ENCODE results near the gene LRRC4C. TPM values are rescaled to one million over a fixed set of nuclear protein-coding genes. Genes with fewer than 3 reads are reported as not detected.

The LRRC4C gene
- total RNA-seq, 1 donor from 2014 or later, result not detected

GRCh38 chr11:40292721-40293508 is 1166.5 kb downstream of the LRRC4C start:
- Mint-ChIP-seq H3K4me3 (ENCODE audit: low read depth) (peak overlapping the region; percentile 71), H3K4me1 (ENCODE audit: low read depth) (peaks cover 7% of the 10 kb centered on the region), H3K9me3 (no peaks in the 10 kb centered on the region), H3K36me3 (ENCODE audit: low read depth) (no peaks in the 10 kb centered on the region), H3K27me3 (ENCODE audit: low read depth) (peaks cover 14% of the 10 kb centered on the region), H3K27ac (no peak overlapping the region)
- intact Hi-C loops (cut with micrococcal nuclease), result no loop called here
- no peak for DNase-seq (ENCODE audit: low spot score)

- H3K4me3 Mint-ChIP-seq (ENCODE audit: low read depth), result no peak overlapping the region
Observed at GRCh38 chr11:40291741-40292140, 1167.7 kb downstream of the LRRC4C start.

DNA sequence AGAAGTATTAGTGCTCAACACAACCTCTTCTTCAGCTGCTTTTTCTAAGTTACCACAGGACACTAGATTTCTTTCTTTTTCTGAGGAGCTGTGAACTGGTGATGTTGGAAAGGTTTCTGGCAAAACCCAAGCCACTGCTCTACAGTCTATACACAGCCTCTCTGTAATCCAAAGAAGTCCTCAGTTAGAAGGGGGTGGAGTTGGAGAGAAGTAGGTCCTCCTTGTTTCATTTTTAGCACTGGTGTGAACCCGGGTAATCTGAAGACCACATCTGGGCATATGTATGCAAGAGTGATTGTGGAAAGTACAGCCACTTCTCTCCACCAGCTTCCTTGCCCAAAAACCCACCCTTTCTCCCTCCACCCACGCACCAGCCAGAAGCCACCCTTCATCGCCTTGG is 1168.1 kb downstream of the LRRC4C start:
- no peaks in the 10 kb centered on the region for H3K9me3 Mint-ChIP-seq
- H3K4me1 Mint-ChIP-seq (ENCODE audit: low read depth), result peaks cover 7% of the 10 kb centered on the region
- intact Hi-C loops (cut with micrococcal nuclease), result no loop called here
- H3K27ac Mint-ChIP-seq, result no peak overlapping the region
- no peak overlapping the region for H3K4me3 Mint-ChIP-seq (ENCODE audit: low read depth)
- no peaks in the 10 kb centered on the region for H3K36me3 Mint-ChIP-seq (ENCODE audit: low read depth)
- H3K27me3 Mint-ChIP-seq (ENCODE audit: low read depth), result peaks cover 14% of the 10 kb centered on the region
- DNase-seq (ENCODE audit: low spot score), result no peak

More at GRCh38 chr11:40291741-40292140, 1167.7 kb downstream of the LRRC4C start:
- H3K4me1 Mint-ChIP-seq (ENCODE audit: low read depth), result peaks cover 7% of the 10 kb centered on the region
- H3K27me3 Mint-ChIP-seq (ENCODE audit: low read depth), result peaks cover 14% of the 10 kb centered on the region
- no peaks in the 10 kb centered on the region for H3K36me3 Mint-ChIP-seq (ENCODE audit: low read depth)
- intact Hi-C loops (cut with micrococcal nuclease), result no loop called here
- no peaks in the 10 kb centered on the region for H3K9me3 Mint-ChIP-seq
- H3K27ac Mint-ChIP-seq, result no peak overlapping the region
- DNase-seq (ENCODE audit: low spot score), result no peak

DNA sequence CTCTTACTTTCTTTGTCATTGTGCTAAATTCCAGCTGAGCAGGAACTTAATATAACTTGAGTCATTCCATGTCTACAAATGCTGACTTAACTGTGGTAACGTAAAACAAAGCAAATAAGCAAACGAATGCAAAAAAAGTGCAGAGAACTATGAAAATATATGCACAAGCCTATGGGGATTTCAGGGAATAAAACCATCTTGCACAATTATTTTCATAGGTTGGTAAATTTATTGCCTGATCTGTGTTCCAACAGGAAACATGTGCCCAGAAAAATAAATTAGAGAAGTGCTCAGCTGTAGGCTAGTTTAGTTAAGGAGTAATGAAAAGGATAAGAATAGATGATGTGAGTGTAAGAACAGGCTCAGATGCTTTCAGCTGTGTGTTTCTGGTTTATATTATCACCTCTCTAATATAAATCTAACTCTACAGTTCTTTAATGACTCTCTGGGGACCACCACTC is 1169.3 kb downstream of the LRRC4C start:
- DNase-seq (ENCODE audit: low spot score), result no peak
- Mint-ChIP-seq H3K27ac (no peak overlapping the region), H3K9me3 (no peaks in the 10 kb centered on the region), H3K4me1 (ENCODE audit: low read depth) (peaks cover 7% of the 10 kb centered on the region), H3K36me3 (ENCODE audit: low read depth) (no peaks in the 10 kb centered on the region), H3K4me3 (ENCODE audit: low read depth) (no peak overlapping the region), H3K27me3 (ENCODE audit: low read depth) (peaks cover 14% of the 10 kb centered on the region)
- intact Hi-C loops (cut with micrococcal nuclease), result no loop called here

DNA sequence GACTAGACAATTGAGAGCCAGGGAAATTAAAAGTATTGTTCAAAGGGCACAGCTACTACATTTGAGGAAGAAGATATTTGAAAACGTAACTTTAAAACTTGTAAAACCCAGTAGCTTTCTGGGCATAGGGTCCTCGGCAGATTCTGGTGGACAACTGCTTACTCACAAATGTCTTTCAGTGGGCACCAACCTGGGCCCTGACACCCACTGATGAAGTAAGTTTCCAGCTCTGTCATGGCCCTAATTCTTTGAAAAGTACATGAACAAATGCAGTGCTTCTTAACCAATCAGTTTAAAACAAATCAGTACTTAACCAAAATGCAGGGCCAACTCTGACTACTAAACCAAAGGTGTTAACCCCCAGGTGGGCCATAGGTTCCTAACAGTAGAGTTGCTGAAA is 1170.1 kb downstream of the LRRC4C start:
- Mint-ChIP-seq H3K9me3 (no peaks in the 10 kb centered on the region), H3K36me3 (ENCODE audit: low read depth) (no peaks in the 10 kb centered on the region), H3K4me1 (ENCODE audit: low read depth) (peaks cover 7% of the 10 kb centered on the region), H3K27me3 (ENCODE audit: low read depth) (peaks cover 14% of the 10 kb centered on the region), H3K4me3 (ENCODE audit: low read depth) (no peak overlapping the region), H3K27ac (no peak overlapping the region)
- DNase-seq (ENCODE audit: low spot score), result no peak
- intact Hi-C loops (cut with micrococcal nuclease), result no loop called here

DNA sequence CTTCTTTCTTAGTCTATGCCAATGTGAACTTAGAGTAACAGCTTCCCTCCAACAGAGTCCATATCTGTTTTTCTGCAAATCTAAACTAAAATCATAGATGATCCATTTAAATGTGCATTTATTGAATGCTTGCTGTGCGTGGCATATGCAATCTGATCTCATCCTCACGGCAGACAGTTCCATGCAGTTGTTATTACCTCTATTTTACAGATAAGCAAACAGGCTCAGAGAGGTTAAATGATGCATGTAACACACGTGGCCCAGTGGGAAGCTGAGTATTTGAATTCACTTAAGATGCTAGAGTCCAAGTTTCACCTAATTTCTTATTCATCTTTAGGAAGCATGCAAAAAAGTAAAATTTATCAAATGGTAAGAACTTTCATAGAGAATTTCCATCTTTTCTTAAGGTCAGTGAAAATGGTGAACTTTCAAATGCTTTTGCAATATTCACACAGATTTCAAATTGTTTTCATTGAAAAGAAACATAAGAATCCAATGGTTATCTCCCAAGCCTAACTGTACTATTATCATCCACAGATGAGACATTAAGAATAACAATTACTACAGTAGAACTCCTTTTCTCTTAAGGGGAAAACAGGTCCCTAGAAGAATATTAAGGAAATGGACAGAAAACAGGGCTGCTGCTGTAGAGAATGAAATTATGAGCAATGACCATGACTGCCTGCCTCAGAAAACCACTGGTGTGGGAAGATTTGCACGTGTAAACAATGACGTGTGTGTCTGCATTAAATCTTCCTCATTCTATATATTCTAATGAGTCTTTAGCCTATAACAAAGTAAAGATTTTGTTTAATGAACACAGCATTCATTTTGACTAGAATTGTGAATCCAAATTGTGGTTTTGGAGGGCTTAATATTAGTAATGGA is 1171.3 kb downstream of the LRRC4C start:
- Mint-ChIP-seq H3K9me3 (peaks cover 5% of the 10 kb centered on the region), H3K27ac (no peak overlapping the region), H3K27me3 (ENCODE audit: low read depth) (peaks cover 7% of the 10 kb centered on the region), H3K4me3 (ENCODE audit: low read depth) (no peak overlapping the region), H3K4me1 (ENCODE audit: low read depth) (no peaks in the 10 kb centered on the region), H3K36me3 (ENCODE audit: low read depth) (no peaks in the 10 kb centered on the region)
- intact Hi-C loops (cut with micrococcal nuclease), result no loop called here
- no peak for DNase-seq (ENCODE audit: low spot score)

DNA sequence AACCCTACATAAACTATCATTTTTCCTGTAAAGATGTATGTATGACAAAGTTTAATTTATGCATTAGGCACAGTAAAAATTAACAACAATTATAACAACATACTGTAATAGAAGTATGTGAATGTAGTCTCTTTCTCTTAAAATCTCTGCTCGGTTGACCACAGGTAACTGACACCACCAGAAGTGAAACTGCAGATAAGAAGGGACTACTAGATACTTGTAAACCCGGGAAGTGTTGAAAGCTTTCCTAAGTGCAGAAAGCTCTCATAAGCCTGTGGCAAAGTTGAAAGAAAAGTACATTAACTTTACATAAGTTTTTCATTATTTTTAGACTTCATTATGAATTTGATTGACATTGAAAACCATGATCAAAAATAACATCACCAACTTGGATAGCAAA is 1173.3 kb downstream of the LRRC4C start:
- H3K4me3 Mint-ChIP-seq (ENCODE audit: low read depth), result no peak overlapping the region
- no peaks in the 10 kb centered on the region for H3K4me1 Mint-ChIP-seq (ENCODE audit: low read depth)
- no peak overlapping the region for H3K27ac Mint-ChIP-seq
- H3K27me3 Mint-ChIP-seq (ENCODE audit: low read depth), result no peaks in the 10 kb centered on the region
- peaks cover 5% of the 10 kb centered on the region for H3K9me3 Mint-ChIP-seq
- no peak for DNase-seq (ENCODE audit: low spot score)
- intact Hi-C loops (cut with micrococcal nuclease), result no loop called here
- H3K36me3 Mint-ChIP-seq (ENCODE audit: low read depth), result no peaks in the 10 kb centered on the region

- no peak for DNase-seq (ENCODE audit: low spot score)
- Mint-ChIP-seq H3K36me3 (ENCODE audit: low read depth) (no peaks in the 10 kb centered on the region), H3K27ac (no peak overlapping the region), H3K9me3 (peaks cover 5% of the 10 kb centered on the region), H3K4me1 (ENCODE audit: low read depth) (no peaks in the 10 kb centered on the region), H3K4me3 (ENCODE audit: low read depth) (no peak overlapping the region), H3K27me3 (ENCODE audit: low read depth) (no peaks in the 10 kb centered on the region)
- intact Hi-C loops (cut with micrococcal nuclease), result no loop called here
Observed at GRCh38 chr11:40285558-40285957, 1173.9 kb downstream of the LRRC4C start.

DNA sequence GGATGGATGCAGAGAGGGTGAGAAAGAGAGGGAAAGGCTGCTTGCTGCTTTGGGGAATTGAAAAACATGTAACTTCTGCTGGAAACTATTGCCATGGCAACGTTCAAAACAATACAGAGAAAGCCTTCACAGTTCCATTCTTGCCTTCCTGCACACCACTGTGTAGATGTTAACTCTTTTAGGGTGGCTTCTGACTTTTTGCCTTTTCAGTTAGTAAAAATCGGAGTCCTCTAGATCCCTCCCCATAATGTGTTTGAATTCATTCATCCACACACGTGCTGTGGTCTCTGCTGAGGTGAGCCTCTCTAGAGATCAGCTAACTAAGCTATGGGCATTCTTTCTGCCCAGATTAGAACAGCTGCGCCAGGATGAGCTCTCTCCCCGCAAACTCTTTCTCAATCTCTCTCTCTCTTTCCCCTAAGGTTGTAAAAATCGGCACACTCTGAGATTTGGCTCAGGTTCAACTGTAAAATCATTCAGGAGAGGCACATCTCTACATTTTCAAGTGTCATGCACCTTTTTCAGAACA is 1178.3 kb downstream of the LRRC4C start:
- Mint-ChIP-seq H3K9me3 (peaks cover 21% of the 10 kb centered on the region), H3K4me1 (ENCODE audit: low read depth) (no peaks in the 10 kb centered on the region), H3K27ac (no peak overlapping the region), H3K27me3 (ENCODE audit: low read depth) (no peaks in the 10 kb centered on the region), H3K4me3 (ENCODE audit: low read depth) (no peak overlapping the region), H3K36me3 (ENCODE audit: low read depth) (no peaks in the 10 kb centered on the region)
- DNase-seq (ENCODE audit: low spot score), result no peak
- intact Hi-C loops (cut with micrococcal nuclease), result no loop called here

DNA sequence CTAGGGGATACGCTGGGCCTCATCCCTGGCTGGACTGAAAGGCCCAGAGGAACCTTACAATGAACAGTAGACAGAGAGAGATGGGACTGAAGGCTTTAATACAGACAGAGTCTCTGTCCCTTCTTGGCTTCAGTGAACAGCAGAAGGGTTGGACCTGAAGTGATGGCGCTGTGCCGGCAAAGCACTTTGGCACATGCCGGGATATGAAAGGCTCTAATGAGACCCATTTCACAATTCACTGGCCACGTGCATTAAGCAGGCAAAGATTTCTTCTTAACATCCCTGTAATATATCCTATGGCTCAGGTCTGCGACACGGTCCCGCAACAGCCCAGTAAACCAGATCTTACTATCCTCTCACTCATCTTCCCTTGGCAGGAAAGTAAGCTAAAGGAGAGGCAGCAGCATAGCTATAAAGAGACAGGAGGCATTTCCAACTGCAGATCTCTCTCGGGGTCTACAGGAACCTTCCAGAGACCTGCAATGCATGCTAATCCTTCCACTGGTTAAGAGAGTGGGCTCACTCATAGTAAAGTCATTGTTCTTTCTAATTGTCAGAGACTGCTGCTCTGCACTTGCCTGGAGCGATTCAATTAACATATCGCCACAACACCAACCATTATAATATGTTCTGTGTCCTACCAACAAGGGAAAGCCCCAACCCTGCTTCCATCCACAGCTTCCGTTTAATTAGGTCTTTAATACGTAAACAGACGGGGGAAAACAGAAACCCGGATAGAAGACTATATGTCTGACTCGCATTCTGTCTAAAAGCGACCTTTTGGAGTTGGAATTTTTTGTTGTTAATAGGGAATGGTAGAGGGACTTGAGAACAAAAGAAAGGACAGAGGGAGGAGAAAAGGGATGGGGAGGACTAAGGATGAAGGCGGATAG is 1179.0 kb downstream of the LRRC4C start:
- Mint-ChIP-seq H3K27ac (no peak overlapping the region), H3K4me1 (ENCODE audit: low read depth) (no peaks in the 10 kb centered on the region), H3K4me3 (ENCODE audit: low read depth) (no peak overlapping the region), H3K36me3 (ENCODE audit: low read depth) (no peaks in the 10 kb centered on the region), H3K27me3 (ENCODE audit: low read depth) (no peaks in the 10 kb centered on the region), H3K9me3 (peaks cover 25% of the 10 kb centered on the region)
- intact Hi-C loops (cut with micrococcal nuclease), result no loop called here
- DNase-seq (ENCODE audit: low spot score), result no peak

GRCh38 chr11:40276960-40277359 is 1182.5 kb downstream of the LRRC4C start:
- intact Hi-C loops (cut with micrococcal nuclease), result no loop called here
- Mint-ChIP-seq H3K36me3 (ENCODE audit: low read depth) (no peaks in the 10 kb centered on the region), H3K27me3 (ENCODE audit: low read depth) (no peaks in the 10 kb centered on the region), H3K4me1 (ENCODE audit: low read depth) (no peaks in the 10 kb centered on the region), H3K9me3 (peaks cover 25% of the 10 kb centered on the region), H3K4me3 (ENCODE audit: low read depth) (no peak overlapping the region), H3K27ac (no peak overlapping the region)
- DNase-seq (ENCODE audit: low spot score), result no peak

DNA sequence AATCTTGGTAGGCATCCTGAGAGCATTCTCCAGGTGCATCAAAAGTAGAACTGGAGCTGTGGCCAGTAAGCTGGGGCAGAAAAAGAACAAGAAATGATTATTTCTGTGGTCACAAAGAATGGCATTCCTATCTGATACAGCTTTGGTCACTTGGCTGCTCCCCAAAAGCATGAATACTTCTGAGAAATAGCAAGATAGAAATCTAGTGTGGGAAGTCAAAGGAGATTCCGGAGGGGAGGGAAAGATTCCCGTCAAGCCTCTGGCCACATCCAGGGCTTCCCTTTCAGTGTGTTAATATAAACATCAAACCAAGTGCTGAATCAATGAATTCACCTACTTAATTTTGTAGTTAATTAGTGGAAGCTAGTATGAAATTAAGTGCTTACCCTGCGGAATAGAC is 1185.4 kb downstream of the LRRC4C start:
- no peaks in the 10 kb centered on the region for H3K27me3 Mint-ChIP-seq (ENCODE audit: low read depth)
- intact Hi-C loops (cut with micrococcal nuclease), result no loop called here
- H3K4me1 Mint-ChIP-seq (ENCODE audit: low read depth), result no peaks in the 10 kb centered on the region
- no peak overlapping the region for H3K4me3 Mint-ChIP-seq (ENCODE audit: low read depth)
- no peaks in the 10 kb centered on the region for H3K36me3 Mint-ChIP-seq (ENCODE audit: low read depth)
- no peak overlapping the region for H3K27ac Mint-ChIP-seq
- no peak for DNase-seq (ENCODE audit: low spot score)
- peaks cover 17% of the 10 kb centered on the region for H3K9me3 Mint-ChIP-seq
